ENCODE measurements around the gene SSTR3. TPM values are rescaled to one million over a fixed set of nuclear protein-coding genes. Genes with fewer than 3 reads are reported as not detected.

The SSTR3 gene
- total and polyA plus RNA-seq, 2 of the 13 experiments (the other 11 are each of a cell fraction or from before 2014, with no cell fraction given) = 0.08 to 0.64 TPM

GRCh38 chr22:37198258-37199102, 13.8 kb downstream of the SSTR3 start (continued):
- TF ChIP-seq ATF5 (CRISPR knock-in tag; IDR thresholded peaks at IDR 0.05; ENCODE audit: low read depth) (no peak), ZNF333 (CRISPR knock-in tag; IDR thresholded peaks at IDR 0.05; ENCODE audit: borderline replicate concordance) (no peak), TMF1 (CRISPR knock-in tag; IDR thresholded peaks at IDR 0.05; ENCODE audit: low read depth) (peak; percentile 39; the same call in 1 of the 2 replicates), HNRNPK (IDR thresholded peaks at IDR 0.05; ENCODE audit: low read depth, low read length, poor library complexity, severe bottlenecking) (no peak), PRDM15 (CRISPR knock-in tag; IDR thresholded peaks at IDR 0.05) (no peak), ZXDC (CRISPR knock-in tag; IDR thresholded peaks at IDR 0.05) (peak; percentile 54; the same call in 1 of the 2 replicates), ASH2L (IDR thresholded peaks at IDR 0.05; ENCODE audit: insufficient read length, low read depth, low read length) (no peak), ZMYM3 (CRISPR knock-in tag; IDR thresholded peaks at IDR 0.05) (peak; percentile 99), IKZF1 (IDR thresholded peaks at IDR 0.05) (no peak), ADNP (CRISPR knock-in tag; IDR thresholded peaks at IDR 0.05) (peak; percentile 96), PBX3 (CRISPR knock-in tag; IDR thresholded peaks at IDR 0.05; ENCODE audit: borderline replicate concordance) (no peak), KDM5B (CRISPR knock-in tag; IDR thresholded peaks at IDR 0.05; ENCODE audit: borderline replicate concordance) (no peak), PLRG1 (conservative IDR thresholded peaks at IDR 0.05) (no peak), ZNF563 (CRISPR knock-in tag; IDR thresholded peaks at IDR 0.05) (no peak), ZNF234 (CRISPR knock-in tag; conservative IDR thresholded peaks at IDR 0.05) (0 out of 2 replicates have a peak, but pooled peaks have one; percentile 12)
